ENCODE data around the gene SLC22A23. TPM values are rescaled to one million over a fixed set of nuclear protein-coding genes. Genes with fewer than 3 reads are reported as not detected.

The SLC22A23 gene
- total RNA-seq, 2 experiments from 2014 or later: 0.90 to 1.0 TPM

GRCh38 chr6:3489961-3490624 lies 33.2 kb upstream of the SLC22A23 start:
- Mint-ChIP-seq H3K4me3 (no peak overlapping the region), H3K27ac (no peak overlapping the region), H3K36me3 (no peaks in the 10 kb centered on the region), H3K9me3 (no peaks in the 10 kb centered on the region), H3K27me3 (peaks cover 19% of the 10 kb centered on the region), H3K4me1 (ENCODE audit: low read depth) (no peaks in the 10 kb centered on the region)
- no peak for DNase-seq
- CTCF ChIA-PET: no interaction called here
- POLR2A ChIA-PET: interaction anchor here (0.6 kb wide), 1 partner anchor 367 kb away, joined by 3 read pairs; no protein-coding TSS in a partner anchor
- intact Hi-C loops (cut with micrococcal nuclease): no loop called here

DNA sequence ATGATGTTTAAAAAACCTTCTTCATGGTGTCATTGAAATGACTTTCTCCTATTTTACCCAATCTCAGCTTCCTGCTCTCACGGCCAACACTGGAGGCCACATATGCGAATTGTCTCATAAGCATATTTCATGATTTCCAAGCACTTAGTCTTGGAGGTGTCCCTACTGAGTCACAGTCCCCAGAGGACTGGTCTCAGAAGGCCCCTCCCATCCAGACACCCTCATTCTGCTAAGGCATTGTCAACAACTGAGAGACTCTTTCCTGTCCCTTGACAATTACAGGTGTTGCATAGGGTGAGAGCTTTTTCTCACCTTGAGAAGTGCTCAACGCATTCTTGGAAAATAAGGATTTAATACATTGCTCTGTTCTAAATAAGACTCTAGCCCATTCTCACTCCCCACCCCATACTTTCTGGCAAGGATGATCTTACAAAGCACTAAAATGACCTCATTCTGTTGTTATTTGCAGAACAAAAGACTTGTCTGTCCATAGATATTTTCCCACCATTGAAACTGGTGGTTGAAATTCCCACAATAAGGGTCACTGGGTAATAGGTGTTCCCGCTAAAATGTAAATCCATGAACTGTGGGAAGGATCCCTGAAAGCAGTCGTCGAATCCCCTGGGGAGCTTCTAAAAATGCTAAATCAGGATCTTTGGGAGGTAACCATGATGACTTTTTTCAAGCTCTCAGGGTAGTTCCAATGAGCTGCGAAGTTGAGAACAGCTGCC lies 32.3 kb upstream of the SLC22A23 start:
- intact Hi-C loops (cut with micrococcal nuclease): no loop called here
- no peak for DNase-seq
- Mint-ChIP-seq H3K27me3 (peaks cover 19% of the 10 kb centered on the region), H3K4me3 (no peak overlapping the region), H3K27ac (no peak overlapping the region), H3K9me3 (no peaks in the 10 kb centered on the region), H3K36me3 (no peaks in the 10 kb centered on the region), H3K4me1 (ENCODE audit: low read depth) (no peaks in the 10 kb centered on the region)
- CTCF ChIA-PET: no interaction called here
- POLR2A ChIA-PET: no interaction called here

DNA sequence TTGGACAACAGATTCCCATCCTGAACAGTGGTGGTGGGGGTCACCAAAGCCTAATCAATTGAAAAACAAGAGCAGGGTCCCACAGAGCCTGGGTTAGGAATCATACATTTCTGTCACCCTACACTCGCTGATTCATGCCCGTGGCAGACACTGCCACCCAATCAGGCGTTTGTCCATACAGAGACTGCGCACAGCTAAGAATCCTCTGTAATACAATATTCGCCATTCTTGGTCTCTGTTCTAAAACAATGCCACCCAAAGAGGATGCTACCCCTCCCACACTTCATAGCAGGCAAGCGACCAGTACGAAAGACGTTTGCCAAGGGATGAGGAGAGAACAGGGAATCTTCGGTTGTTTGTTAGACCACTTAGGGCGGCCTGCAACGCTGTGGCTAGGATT lies 28.1 kb upstream of the SLC22A23 start:
- H3K27ac Mint-ChIP-seq: no peak overlapping the region

DNA sequence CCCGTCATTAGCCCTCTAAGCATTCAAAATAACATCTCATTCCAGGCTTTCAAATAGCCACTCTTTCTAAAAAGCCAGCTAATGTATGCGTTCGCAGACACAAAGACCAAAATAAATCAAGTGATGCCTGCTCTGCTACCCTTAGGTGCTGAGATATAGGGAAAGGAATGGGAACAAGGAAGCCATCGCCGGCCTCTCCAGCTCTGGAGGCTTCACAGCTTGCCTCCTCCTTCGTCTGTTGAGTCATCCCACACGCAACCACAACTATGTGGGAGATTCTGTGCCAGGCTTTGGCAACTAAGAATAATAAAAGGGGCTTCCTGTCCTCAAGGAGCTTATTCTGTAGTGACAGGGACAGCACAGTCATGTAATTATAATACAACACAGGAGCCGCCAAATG lies 27.3 kb upstream of the SLC22A23 start:
- Mint-ChIP-seq H3K4me3 (no peak overlapping the region), H3K27me3 (peaks cover 17% of the 10 kb centered on the region), H3K27ac (no peak overlapping the region), H3K4me1 (ENCODE audit: low read depth) (no peaks in the 10 kb centered on the region), H3K36me3 (no peaks in the 10 kb centered on the region), H3K9me3 (peaks cover 10% of the 10 kb centered on the region)
- intact Hi-C loops (cut with micrococcal nuclease): no loop called here
- CTCF ChIA-PET: no interaction called here
- no peak for DNase-seq
- POLR2A ChIA-PET: no interaction called here

More for the DNA sequence above, 28.1 kb upstream of the SLC22A23 start:
- POLR2A ChIA-PET: no interaction called here
- no peak for DNase-seq
- no peaks in the 10 kb centered on the region for H3K4me1 Mint-ChIP-seq (ENCODE audit: low read depth)
- intact Hi-C loops (cut with micrococcal nuclease): no loop called here
- no peaks in the 10 kb centered on the region for H3K36me3 Mint-ChIP-seq
- CTCF ChIA-PET: no interaction called here
- H3K9me3 Mint-ChIP-seq: peaks cover 8% of the 10 kb centered on the region
- peaks cover 18% of the 10 kb centered on the region for H3K27me3 Mint-ChIP-seq
- H3K4me3 Mint-ChIP-seq: no peak overlapping the region

DNA sequence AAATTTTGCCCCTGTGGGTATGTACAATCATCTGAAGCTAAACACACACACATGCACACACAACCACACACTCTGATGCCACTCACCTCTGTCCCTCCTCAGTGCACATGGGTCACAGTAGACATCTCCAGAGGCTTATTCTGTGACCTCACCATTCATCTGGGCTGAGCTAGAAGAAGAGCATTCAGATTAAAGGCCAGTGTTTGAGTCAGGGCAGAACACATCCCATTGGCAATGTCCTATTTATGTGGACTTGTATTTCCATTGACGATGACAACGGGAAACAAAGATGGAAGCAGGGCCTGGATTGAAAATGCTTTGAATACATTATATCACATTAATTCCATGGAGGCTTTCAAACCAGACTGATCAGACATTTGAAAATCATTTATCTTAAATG lies 26.8 kb upstream of the SLC22A23 start:
- Mint-ChIP-seq H3K4me3 (no peak overlapping the region), H3K36me3 (no peaks in the 10 kb centered on the region), H3K4me1 (ENCODE audit: low read depth) (no peaks in the 10 kb centered on the region), H3K27ac (no peak overlapping the region), H3K9me3 (peaks cover 10% of the 10 kb centered on the region), H3K27me3 (peaks cover 16% of the 10 kb centered on the region)
- intact Hi-C loops (cut with micrococcal nuclease): no loop called here
- CTCF ChIA-PET: no interaction called here
- POLR2A ChIA-PET: no interaction called here
- no peak for DNase-seq

- H3K27ac Mint-ChIP-seq: no peak overlapping the region
- H3K36me3 Mint-ChIP-seq: no peaks in the 10 kb centered on the region
- H3K4me3 Mint-ChIP-seq: no peak overlapping the region
- peaks cover 10% of the 10 kb centered on the region for H3K9me3 Mint-ChIP-seq
- ChIA-PET POLR2A (no interaction called here), CTCF (no interaction called here)
- intact Hi-C loops (cut with micrococcal nuclease): no loop called here
- no peaks in the 10 kb centered on the region for H3K4me1 Mint-ChIP-seq (ENCODE audit: low read depth)
- peaks cover 16% of the 10 kb centered on the region for H3K27me3 Mint-ChIP-seq
- DNase-seq: no peak
These were observed 26.0 kb upstream of the SLC22A23 start for GRCh38 chr6:3482869-3483268.

GRCh38 chr6:3481640-3482039 lies 24.8 kb upstream of the SLC22A23 start:
- Mint-ChIP-seq H3K4me3 (no peak overlapping the region), H3K36me3 (no peaks in the 10 kb centered on the region), H3K9me3 (peaks cover 10% of the 10 kb centered on the region), H3K4me1 (ENCODE audit: low read depth) (no peaks in the 10 kb centered on the region), H3K27ac (no peak overlapping the region), H3K27me3 (peaks cover 16% of the 10 kb centered on the region)
- DNase-seq: no peak
- intact Hi-C loops (cut with micrococcal nuclease): no loop called here
- ChIA-PET POLR2A (no interaction called here), CTCF (no interaction called here)

- H3K27me3 Mint-ChIP-seq: peaks cover 17% of the 10 kb centered on the region
- no peaks in the 10 kb centered on the region for H3K36me3 Mint-ChIP-seq
- no peak overlapping the region for H3K27ac Mint-ChIP-seq
- ChIA-PET POLR2A (no interaction called here), CTCF (no interaction called here)
- no peaks in the 10 kb centered on the region for H3K4me1 Mint-ChIP-seq (ENCODE audit: low read depth)
- no peak for DNase-seq
- H3K9me3 Mint-ChIP-seq: peaks cover 10% of the 10 kb centered on the region
- intact Hi-C loops (cut with micrococcal nuclease): no loop called here
- no peak overlapping the region for H3K4me3 Mint-ChIP-seq
These were observed 23.2 kb upstream of the SLC22A23 start for GRCh38 chr6:3480009-3480408.

GRCh38 chr6:3473773-3474172 lies 16.9 kb upstream of the SLC22A23 start:
- Mint-ChIP-seq H3K27ac (no peak overlapping the region), H3K4me1 (ENCODE audit: low read depth) (peaks cover 2% of the 10 kb centered on the region), H3K9me3 (no peaks in the 10 kb centered on the region), H3K27me3 (peaks cover 2% of the 10 kb centered on the region), H3K36me3 (no peaks in the 10 kb centered on the region), H3K4me3 (no peak overlapping the region)
- ChIA-PET POLR2A (no interaction called here), CTCF (interaction anchor here (1.4 kb wide), 1 partner anchor 16 kb away, joined by 3 read pairs; no protein-coding TSS in a partner anchor)
- intact Hi-C loops (cut with micrococcal nuclease): no loop called here
- no peak for DNase-seq

DNA sequence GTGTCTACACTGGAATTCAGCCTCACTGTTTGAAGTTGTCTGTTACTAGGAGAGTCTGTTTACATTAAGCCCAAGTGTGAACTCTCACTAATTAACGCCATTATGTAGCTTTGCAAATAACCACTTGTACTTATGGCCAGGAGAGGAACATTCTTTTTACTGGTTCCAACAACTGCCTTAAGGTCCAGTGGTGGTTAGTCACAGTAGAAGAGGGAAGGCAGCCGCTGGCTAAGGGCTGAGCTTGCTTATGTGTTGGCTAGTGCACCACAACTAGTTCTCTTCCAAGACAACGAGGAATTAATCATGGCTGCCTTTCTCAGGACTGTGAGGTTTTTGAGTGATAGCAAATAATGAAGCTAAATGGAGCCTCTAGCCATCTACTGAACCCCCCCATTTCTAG lies 14.9 kb upstream of the SLC22A23 start:
- H3K4me3 Mint-ChIP-seq: no peak overlapping the region
- H3K27me3 Mint-ChIP-seq: peaks cover 2% of the 10 kb centered on the region
- H3K27ac Mint-ChIP-seq: no peak overlapping the region
- no peaks in the 10 kb centered on the region for H3K36me3 Mint-ChIP-seq
- H3K4me1 Mint-ChIP-seq (ENCODE audit: low read depth): peaks cover 2% of the 10 kb centered on the region
- no peak for DNase-seq
- H3K9me3 Mint-ChIP-seq: no peaks in the 10 kb centered on the region
- POLR2A ChIA-PET: no interaction called here
- intact Hi-C loops (cut with micrococcal nuclease): no loop called here
- CTCF ChIA-PET: no interaction called here

DNA sequence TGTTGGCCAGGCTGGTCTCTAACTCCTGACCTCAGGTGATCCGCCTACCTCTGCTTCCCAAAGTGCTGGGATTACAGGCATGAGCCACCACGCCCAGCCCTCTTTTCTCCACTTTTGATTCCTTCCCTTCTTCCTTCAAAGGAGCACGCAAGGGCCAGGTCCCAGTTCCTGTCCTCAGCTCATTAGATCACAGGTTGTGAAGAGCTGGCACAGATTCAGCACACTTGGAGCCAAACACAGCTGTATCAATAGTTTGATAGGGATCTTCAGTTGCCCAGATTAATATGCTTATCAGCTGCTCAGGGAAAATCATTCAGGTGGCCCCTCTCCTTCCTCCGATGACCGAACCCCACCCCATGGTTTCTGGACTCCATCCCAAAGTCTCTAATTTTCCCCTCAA lies 14.4 kb upstream of the SLC22A23 start:
- peaks cover 2% of the 10 kb centered on the region for H3K4me1 Mint-ChIP-seq (ENCODE audit: low read depth)
- no peaks in the 10 kb centered on the region for H3K36me3 Mint-ChIP-seq
- no peak overlapping the region for H3K27ac Mint-ChIP-seq
- intact Hi-C loops (cut with micrococcal nuclease): no loop called here
- ChIA-PET CTCF (no interaction called here), POLR2A (no interaction called here)
- DNase-seq: no peak
- H3K4me3 Mint-ChIP-seq: no peak overlapping the region
- peaks cover 2% of the 10 kb centered on the region for H3K27me3 Mint-ChIP-seq
- no peaks in the 10 kb centered on the region for H3K9me3 Mint-ChIP-seq

DNA sequence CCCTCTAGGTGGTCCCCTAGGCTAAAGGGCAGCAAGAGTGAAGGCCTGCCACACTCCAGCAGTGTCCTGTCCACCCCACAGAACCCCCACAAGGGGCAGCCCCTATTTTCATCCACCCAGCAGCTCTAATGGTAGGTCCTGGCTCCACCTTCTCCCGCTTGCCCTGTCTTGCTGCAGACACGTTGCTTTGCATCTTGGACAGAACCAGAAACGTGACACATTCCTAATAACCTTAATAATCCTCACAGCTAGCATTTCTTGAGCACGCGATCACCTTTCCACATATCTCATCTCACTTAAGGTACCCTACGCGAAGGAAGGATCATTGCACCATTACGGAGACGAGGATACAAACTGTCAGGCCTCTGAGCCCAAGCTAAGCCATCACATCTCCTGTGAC lies 11.7 kb upstream of the SLC22A23 start:
- intact Hi-C loops (cut with micrococcal nuclease): no loop called here
- no peaks in the 10 kb centered on the region for H3K27me3 Mint-ChIP-seq
- no peak overlapping the region for H3K4me3 Mint-ChIP-seq
- ChIA-PET CTCF (no interaction called here), POLR2A (no interaction called here)
- no peak overlapping the region for H3K27ac Mint-ChIP-seq
- no peaks in the 10 kb centered on the region for H3K9me3 Mint-ChIP-seq
- peaks cover 2% of the 10 kb centered on the region for H3K4me1 Mint-ChIP-seq (ENCODE audit: low read depth)
- DNase-seq: no peak
- H3K36me3 Mint-ChIP-seq: no peaks in the 10 kb centered on the region

DNA sequence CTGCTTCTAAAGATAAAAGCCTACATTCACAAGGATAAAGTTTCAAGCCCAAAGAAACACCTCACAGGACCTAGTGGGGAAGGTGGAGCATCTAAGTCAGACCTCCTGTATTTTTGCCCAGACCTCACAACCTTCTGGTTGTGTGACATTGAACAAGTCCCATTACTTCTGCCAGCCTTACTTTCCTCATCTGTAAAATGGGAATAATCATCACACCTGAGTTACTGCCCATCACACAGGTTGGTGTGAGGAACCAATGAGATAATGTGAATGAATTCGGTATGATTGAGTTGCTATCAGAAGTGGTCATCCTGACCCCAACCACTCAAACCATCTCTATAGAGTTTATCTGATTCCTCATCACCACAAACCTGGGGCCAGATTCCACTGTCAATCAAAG lies 11.1 kb upstream of the SLC22A23 start:
- Mint-ChIP-seq H3K4me3 (no peak overlapping the region), H3K9me3 (no peaks in the 10 kb centered on the region), H3K27me3 (no peaks in the 10 kb centered on the region), H3K36me3 (no peaks in the 10 kb centered on the region), H3K4me1 (ENCODE audit: low read depth) (peaks cover under 1% of the 10 kb centered on the region), H3K27ac (no peak overlapping the region)
- intact Hi-C loops (cut with micrococcal nuclease): no loop called here
- ChIA-PET POLR2A (no interaction called here), CTCF (interaction anchor here (1.3 kb wide), 1 partner anchor 57 kb away, joined by 3 read pairs; no protein-coding TSS in a partner anchor)
- no peak for DNase-seq

Data from activated CD4-positive, alpha-beta memory T cell treated with anti-CD3 and anti-CD28 coated beads for 36 hours (primary cell).